Stimulated activated CD4-positive, alpha-beta T cell treated with anti-CD3 and anti-CD28 coated beads, Interleukin-4, amount 100 ng/mL, for 4 hours (primary cell): ENCODE data around the gene PTPRM.

Experiments
- DNase-seq, 2 experiments: peaks; one replicate each; pipeline ENCODE4 v3.0.0-alpha.2; 2020

Gene PTPRM

GRCh38 chr18:8376113-8376512 lies 809.0 kb downstream of the PTPRM start:
- no peak for DNase-seq

GRCh38 chr18:8379187-8379941 lies 812.2 kb downstream of the PTPRM start:
- DNase-seq = no peak

- no peak for DNase-seq
These were observed 812.9 kb downstream of the PTPRM start for GRCh38 chr18:8380006-8380405.

GRCh38 chr18:8380926-8381325 lies 813.8 kb downstream of the PTPRM start:
- DNase-seq = no peak

- no peak for DNase-seq
These were observed 814.8 kb downstream of the PTPRM start for GRCh38 chr18:8381821-8382459.

- DNase-seq = no peak
These were observed 818.3 kb downstream of the PTPRM start for GRCh38 chr18:8385400-8385799.

- DNase-seq = no peak
These were observed 819.7 kb downstream of the PTPRM start for GRCh38 chr18:8386669-8387380.

GRCh38 chr18:8389391-8390340 lies 822.5 kb downstream of the PTPRM start:
- peak in 1 of 2 experiments; percentile 7 for DNase-seq

- no peak for DNase-seq
These were observed 824.0 kb downstream of the PTPRM start for GRCh38 chr18:8391068-8391467.

GRCh38 chr18:8396254-8396653 lies 829.1 kb downstream of the PTPRM start:
- no peak for DNase-seq

- no peak for DNase-seq
These were observed 829.9 kb downstream of the PTPRM start for GRCh38 chr18:8397034-8397433.

- DNase-seq = no peak
These were observed 832.0 kb downstream of the PTPRM start for GRCh38 chr18:8399138-8399537.

GRCh38 chr18:8400193-8400752 lies 833.2 kb downstream of the PTPRM start:
- DNase-seq = no peak

- no peak for DNase-seq
These were observed 833.7 kb downstream of the PTPRM start for GRCh38 chr18:8400825-8401224.

GRCh38 chr18:8401606-8402005 lies 834.5 kb downstream of the PTPRM start:
- DNase-seq = no peak

GRCh38 chr18:8402237-8402636 lies 835.1 kb downstream of the PTPRM start:
- DNase-seq = no peak

- no peak for DNase-seq
These were observed 836.6 kb downstream of the PTPRM start for GRCh38 chr18:8403713-8404112.

GRCh38 chr18:8406186-8406867 lies 839.2 kb downstream of the PTPRM start:
- DNase-seq = no peak

GRCh38 chr18:8406868-8407250 lies 839.7 kb downstream of the PTPRM start:
- no peak for DNase-seq

- DNase-seq = no peak
These were observed 842.0 kb downstream of the PTPRM start for GRCh38 chr18:8409151-8409550.

GRCh38 chr18:8411492-8411891 lies 844.4 kb downstream of the PTPRM start:
- DNase-seq = no peak

GRCh38 chr18:8412117-8412516 lies 845.0 kb downstream of the PTPRM start:
- no peak for DNase-seq
